GM23248 (cell line): Measurements from ENCODE around the gene PDPR.
"Not testable (repeated sequence)": the region's sequence is repeated elsewhere in the genome, so short reads cannot be mapped to it uniquely, and the experiment has no call there.

Experiments
- EZH2 ChIP-seq: fragments of 200-600 bp; sonication (generic); IDR thresholded peaks from 2 replicates; pipeline ENCODE4 v1.6.1; 2018; ENCODE audit warnings: antibody characterized with exemption, mild to moderate bottlenecking; ENCODE audit not compliant: insufficient read depth, poor library complexity, severe bottlenecking
- EZH2phosphoT487 ChIP-seq: fragments of 200-600 bp; sonication (generic); IDR thresholded peaks from 2 replicates; pipeline ENCODE4 v1.6.1; 2018; ENCODE audit warnings: antibody characterized with exemption, moderate library complexity, mild to moderate bottlenecking, low read depth; ENCODE audit not compliant: insufficient read depth

DNA sequence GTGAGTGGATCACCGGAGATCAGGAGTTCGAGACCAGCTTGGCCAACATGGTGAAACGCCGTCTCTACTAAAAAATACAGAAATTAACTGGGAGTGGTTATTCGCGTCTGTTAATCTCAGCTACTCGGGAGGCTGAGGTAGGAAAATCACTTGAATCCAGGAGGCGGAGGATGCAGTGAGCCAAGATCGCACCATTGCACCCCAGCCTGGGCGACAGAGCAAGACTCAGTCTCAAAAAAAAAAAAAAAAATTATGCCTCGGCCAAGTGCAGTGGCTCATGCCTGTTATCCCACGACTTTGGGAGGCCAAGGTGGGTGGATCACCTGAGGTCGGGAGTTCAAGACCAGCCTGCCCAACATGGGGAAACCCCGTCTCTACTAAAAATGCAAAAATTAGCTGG, 9.7 kb downstream of the PDPR start:
- not testable (repeated sequence) for TF ChIP-seq EZH2, EZH2phosphoT487
